Spleen (tissue), 11 donors: ENCODE data around the gene USP6NL. TPM values are rescaled to one million over a fixed set of nuclear protein-coding genes. Genes with fewer than 3 reads are reported as not detected.

Experiments used
- DNase-seq: peaks from one replicate; pipeline ENCODE4 v3.0.0-alpha.2; 2020
- H3K27ac ChIP-seq, 8 donors: fragments of 200-600 bp; sonication (generic) in 7 of 8; 1 replicate in 4 of 8; 2 replicates in 4 of 8; pipeline versions ENCODE4 v1.5.0 to v1.8.0; 2016 to 2021; ENCODE audit warnings: inconsistent platforms in 4 of 8, mild to moderate bottlenecking in 4 of 8, moderate library complexity in 1 of 8
- H3K27me3 ChIP-seq, 7 donors: fragments of 200-600 bp; sonication (generic) in 6 of 7; replicated peaks in 1 of 7; 1 replicate in 4 of 7; 2 replicates in 3 of 7; pipeline versions ENCODE4 v1.5.0 to v1.8.0; 2016 to 2021; ENCODE audit warnings: inconsistent platforms in 3 of 7, mild to moderate bottlenecking in 1 of 7
- H3K36me3 ChIP-seq, 6 donors: fragments of 200-600 bp; sonication (generic) in 5 of 6; 1 replicate in 4 of 6; 2 replicates in 2 of 6; pipeline versions ENCODE4 v1.5.0 to v1.8.0; 2016 to 2021; ENCODE audit warnings: inconsistent platforms in 2 of 6
- H3K4me1 ChIP-seq, 6 donors: fragments of 200-600 bp; sonication (generic) in 5 of 6; 1 replicate in 3 of 6; 2 replicates in 3 of 6; pipeline versions ENCODE4 v1.5.0 to v1.8.0; 2016 to 2021; ENCODE audit warnings: inconsistent platforms in 3 of 6
- H3K4me3 ChIP-seq, 8 donors: fragments of 200-600 bp; sonication (generic) in 7 of 8; 1 replicate in 4 of 8; 2 replicates in 4 of 8; pipeline versions ENCODE4 v1.5.0 to v1.8.0; 2016 to 2021; ENCODE audit warnings: inconsistent platforms in 4 of 8, mild to moderate bottlenecking in 4 of 8, moderate library complexity in 2 of 8
- H3K9me3 ChIP-seq, 8 donors: fragments of 200-600 bp; sonication (generic) in 7 of 8; 1 replicate in 4 of 8; 2 replicates in 4 of 8; pipeline versions ENCODE4 v1.5.0 to v1.8.0; 2016 to 2021; ENCODE audit warnings: inconsistent platforms in 4 of 8
- POLR2A ChIP-seq, 3 donors: fragments of 450-650 bp; IDR thresholded peaks; one replicate each; pipeline ENCODE4 v1.5.1; 2017; ENCODE audit warnings: antibody characterized with exemption in 3 of 3, mild to moderate bottlenecking in 1 of 3
- POLR2AphosphoS5 ChIP-seq, 3 donors: sonication (generic); formaldehyde crosslinking; IDR thresholded peaks; one replicate each; pipeline ENCODE4 v1.5.1; 2017; ENCODE audit warnings: antibody characterized with exemption in 3 of 3
- WGBS, 5 donors: extraction: QIAGEN DNeasy Blood & Tissue Kit in 3 of 5; methylation state at CpG; one replicate each; pipeline versions ENCODE4 v1.1.5 to v1.1.7; 2013 to 2018; 5-methylcytosine and 5-hydroxymethylcytosine counted together
- intact Hi-C: fragments of 100-400 bp; cut with DNase I; formaldehyde crosslinking; loops from one replicate; pipeline ENCODE4 v1.15.0; 2023; ENCODE audit warnings: low total_unique reads
- polyA plus RNA-seq, 3 donors: library from polyadenylated mRNA; stranded (reverse); fragments of 200-250 nt; gene quantifications; one replicate each; pipeline ENCODE4 v1.2.1, GENCODE V29; 2013
- total RNA-seq, 7 donors: library from RNA; depleted of rRNA in 3 of 7; stranded (reverse); fragments of >200 nt in 3 of 7; fragmentation: NEBNext Ultra II Directional in 4 of 7; extraction: Animal tissue kit (Norgen Biotek cat#: 25700) in 4 of 7; gene quantifications; one replicate each; pipeline versions ENCODE4 v1.1.0 to v1.2.1, GENCODE V29; 2016 to 2021
- TF ChIP-seq, protein P1 (sequence below), 11 experiments: fragments of 200-600 bp in 7 of 11; fragments of 450-650 bp in 4 of 11; sonication (generic) in 4 of 11; IDR thresholded peaks in 8 of 11; conservative IDR thresholded peaks in 3 of 11; 1 replicate in 7 of 11; 2 replicates in 4 of 11; pipeline versions ENCODE4 v1.4.0 to v1.8.0; 2016 to 2021; ENCODE audit warnings: antibody characterized with exemption in 11 of 11, inconsistent platforms in 4 of 11, mild to moderate bottlenecking in 1 of 11
- donor health status: healthy with polysubstance abuse.
- donor health status: DM: no; HTN: no; CAD: no; lungs with moderate emphysema.
- donor health status: DM: no; HTN: no; CAD: no.
- donor health status: Bipolar disorder and iron deficiency.
- donor health status: healthy.
- donor health status: DM: no; HTN: no; CAD: no.
- donor health status: DM: yes; HTN: yes; CAD: no.

The USP6NL gene
- total and polyA plus RNA-seq, 10 donors, result 11.0 to 51.7 (median 37.7) TPM

- H3K4me1 ChIP-seq, result peaks cover 0 to 28% (median 13%) of the 10 kb centered on the region in 6 donors
- no peaks in the 10 kb centered on the region for H3K9me3 ChIP-seq
- WGBS, 5 donors, result 82 to 94% (median 87%) methylated on average over 8 to 9 of the region's 9 CpGs
- no peak overlapping the region for H3K4me3 ChIP-seq
- intact Hi-C loops, result no loop called here
- no peaks in the 10 kb centered on the region for H3K36me3 ChIP-seq
- H3K27me3 ChIP-seq, result peaks cover 0 to 7% (median 0%) of the 10 kb centered on the region in 7 donors
- H3K27ac ChIP-seq, result no peak overlapping the region
- TF ChIP-seq POLR2A (IDR thresholded peaks at IDR 0.05) (no peak), POLR2AphosphoS5 (IDR thresholded peaks at IDR 0.05) (no peak)
- TF ChIP-seq, protein P1, sequence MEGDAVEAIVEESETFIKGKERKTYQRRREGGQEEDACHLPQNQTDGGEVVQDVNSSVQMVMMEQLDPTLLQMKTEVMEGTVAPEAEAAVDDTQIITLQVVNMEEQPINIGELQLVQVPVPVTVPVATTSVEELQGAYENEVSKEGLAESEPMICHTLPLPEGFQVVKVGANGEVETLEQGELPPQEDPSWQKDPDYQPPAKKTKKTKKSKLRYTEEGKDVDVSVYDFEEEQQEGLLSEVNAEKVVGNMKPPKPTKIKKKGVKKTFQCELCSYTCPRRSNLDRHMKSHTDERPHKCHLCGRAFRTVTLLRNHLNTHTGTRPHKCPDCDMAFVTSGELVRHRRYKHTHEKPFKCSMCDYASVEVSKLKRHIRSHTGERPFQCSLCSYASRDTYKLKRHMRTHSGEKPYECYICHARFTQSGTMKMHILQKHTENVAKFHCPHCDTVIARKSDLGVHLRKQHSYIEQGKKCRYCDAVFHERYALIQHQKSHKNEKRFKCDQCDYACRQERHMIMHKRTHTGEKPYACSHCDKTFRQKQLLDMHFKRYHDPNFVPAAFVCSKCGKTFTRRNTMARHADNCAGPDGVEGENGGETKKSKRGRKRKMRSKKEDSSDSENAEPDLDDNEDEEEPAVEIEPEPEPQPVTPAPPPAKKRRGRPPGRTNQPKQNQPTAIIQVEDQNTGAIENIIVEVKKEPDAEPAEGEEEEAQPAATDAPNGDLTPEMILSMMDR (IDR thresholded peaks at IDR 0.05 in 8 of 11, conservative IDR thresholded peaks at IDR 0.05 in 3 of 11), result no peak
- DNase-seq, result no peak
Measured at GRCh38 chr10:11447586-11447985, 163.9 kb downstream of the USP6NL start.

- Histone ChIP-seq H3K36me3 (no peaks in the 10 kb centered on the region), H3K9me3 (no peaks in the 10 kb centered on the region), H3K27ac (no peak overlapping the region), H3K27me3 (peaks cover 0 to 7% (median 0%) of the 10 kb centered on the region in 7 donors), H3K4me1 (peaks cover 0 to 28% (median 13%) of the 10 kb centered on the region in 6 donors), H3K4me3 (no peak overlapping the region)
- intact Hi-C loops, result no loop called here
- no peak for TF ChIP-seq POLR2AphosphoS5 (IDR thresholded peaks at IDR 0.05)
- no peak for TF ChIP-seq POLR2A (IDR thresholded peaks at IDR 0.05)
- TF ChIP-seq, protein P1 (IDR thresholded peaks at IDR 0.05 in 8 of 11, conservative IDR thresholded peaks at IDR 0.05 in 3 of 11), result no peak
- DNase-seq, result no peak
- 89 to 97% (median 93%) methylated on average over 4 of the region's 4 CpGs for WGBS, 5 donors
Measured at GRCh38 chr10:11446864-11447263, 164.6 kb downstream of the USP6NL start.

DNA sequence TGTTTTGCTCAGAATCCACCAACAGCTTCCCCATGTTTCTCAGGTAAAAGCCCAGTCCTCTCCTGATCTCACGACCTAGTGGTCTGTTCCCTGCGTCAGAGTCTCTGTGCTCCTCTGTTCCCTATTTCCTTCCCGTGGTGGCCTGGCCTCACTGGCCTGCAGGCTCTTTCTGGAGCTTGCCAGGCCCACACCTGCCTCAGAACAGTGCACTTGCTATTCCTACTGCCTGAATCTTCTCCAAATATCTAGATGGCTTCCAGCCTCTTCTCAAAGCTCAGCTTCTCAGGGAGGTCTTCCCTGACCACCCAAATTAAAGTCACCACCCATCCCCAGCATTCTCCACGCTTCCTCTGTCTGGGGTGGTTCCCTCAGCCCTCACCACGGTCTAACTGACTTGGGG lies 165.3 kb downstream of the USP6NL start:
- no peak overlapping the region for H3K4me3 ChIP-seq
- DNase-seq, result no peak
- peaks cover 0 to 7% (median 0%) of the 10 kb centered on the region in 7 donors for H3K27me3 ChIP-seq
- 68 to 79% (median 71%) methylated on average over 5 of the region's 5 CpGs for WGBS, 5 donors
- no peaks in the 10 kb centered on the region for H3K9me3 ChIP-seq
- H3K27ac ChIP-seq, result no peak overlapping the region
- no peaks in the 10 kb centered on the region for H3K36me3 ChIP-seq
- intact Hi-C loops, result no loop called here
- H3K4me1 ChIP-seq, result peaks cover 0 to 28% (median 13%) of the 10 kb centered on the region in 6 donors
- TF ChIP-seq POLR2A (IDR thresholded peaks at IDR 0.05), result no peak
- TF ChIP-seq, protein P1 (IDR thresholded peaks at IDR 0.05 in 8 of 11, conservative IDR thresholded peaks at IDR 0.05 in 3 of 11), result no peak
- no peak for TF ChIP-seq POLR2AphosphoS5 (IDR thresholded peaks at IDR 0.05)

- TF ChIP-seq POLR2A (IDR thresholded peaks at IDR 0.05) (no peak), POLR2AphosphoS5 (IDR thresholded peaks at IDR 0.05) (no peak)
- TF ChIP-seq, protein P1 (IDR thresholded peaks at IDR 0.05 in 8 of 11, conservative IDR thresholded peaks at IDR 0.05 in 3 of 11), result no peak
- Histone ChIP-seq H3K4me1 (peaks cover 0 to 30% (median 11%) of the 10 kb centered on the region in 6 donors), H3K4me3 (no peak overlapping the region), H3K36me3 (no peaks in the 10 kb centered on the region), H3K9me3 (no peaks in the 10 kb centered on the region), H3K27me3 (peaks cover 0 to 7% (median 0%) of the 10 kb centered on the region in 7 donors), H3K27ac (no peak overlapping the region)
- DNase-seq, result no peak
- WGBS, 5 donors, result 82 to 88% (median 85%) methylated on average over 24 to 27 of the region's 27 CpGs
- intact Hi-C loops, result no loop called here
Measured at GRCh38 chr10:11444531-11445228, 166.8 kb downstream of the USP6NL start.
